Neural crest cell (in vitro differentiated cells): ENCODE measurements around the gene EIF4G3. TPM values are rescaled to one million over a fixed set of nuclear protein-coding genes. Genes with fewer than 3 reads are reported as not detected.

Experiments used
- DNase-seq: peaks from one replicate; pipeline ENCODE4 v3.0.0; 2021; ENCODE audit warnings: low read depth, mixed read lengths, low spot score
- H3K27ac Mint-ChIP-seq: one replicate; pipeline ENCODE4 v1.8.0; 2021; ENCODE audit warnings: mild to moderate bottlenecking, mixed read lengths; ENCODE audit not compliant: unreplicated experiment
- H3K27me3 Mint-ChIP-seq: 2 replicates; pipeline ENCODE4 v1.8.0; 2021; ENCODE audit warnings: low read depth, mild to moderate bottlenecking, mixed read lengths
- H3K36me3 Mint-ChIP-seq: 2 replicates; pipeline ENCODE4 v1.8.0; 2021; ENCODE audit warnings: low read depth, mild to moderate bottlenecking, mixed read lengths
- H3K4me1 Mint-ChIP-seq: 2 replicates; pipeline ENCODE4 v1.8.0; 2021; ENCODE audit warnings: mixed read lengths
- H3K4me3 Mint-ChIP-seq: one replicate; pipeline ENCODE4 v1.8.0; 2021; ENCODE audit warnings: mild to moderate bottlenecking, mixed read lengths
- H3K9me3 Mint-ChIP-seq: 2 replicates; pipeline ENCODE4 v1.8.0; 2021; ENCODE audit warnings: mixed read lengths
- total RNA-seq: library from RNA; stranded (reverse); gene quantifications from 2 replicates; pipeline ENCODE4 v1.2.1, GENCODE V29; 2021
- TF ChIP-seq, protein P1 (sequence below): fragments of 200-600 bp; sonication (generic); conservative IDR thresholded peaks from 2 replicates; pipeline ENCODE4 v1.5.0; 2021; ENCODE audit warnings: antibody characterized with exemption, mild to moderate bottlenecking

EIF4G3 gene
- total RNA-seq, 1 donor from 2014 or later: 97.5 TPM

DNA sequence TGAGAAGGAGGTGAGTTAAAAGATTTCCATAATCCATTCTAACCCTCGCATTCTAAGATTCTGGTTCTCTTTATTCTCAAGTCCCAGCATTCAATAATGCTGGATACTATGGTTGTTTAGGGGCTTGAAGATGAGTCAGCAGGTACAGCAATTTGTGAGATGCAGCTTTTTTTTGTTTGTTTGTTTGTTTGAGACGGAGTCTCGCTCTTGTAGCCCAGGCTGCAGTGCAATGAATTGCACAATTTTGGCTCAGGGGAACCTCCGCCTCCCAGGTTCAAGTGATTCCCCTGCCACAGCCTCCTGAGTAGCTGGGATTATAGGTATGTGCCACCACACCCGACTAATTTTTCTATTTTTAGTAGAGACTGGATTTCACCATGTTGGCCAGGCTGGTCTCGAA lies 23.3 kb downstream of the EIF4G3 start:
- no peaks in the 10 kb centered on the region for H3K27me3 Mint-ChIP-seq
- no peak for DNase-seq
- H3K36me3 Mint-ChIP-seq: peaks cover 3% of the 10 kb centered on the region
- peaks cover 43% of the 10 kb centered on the region for H3K4me1 Mint-ChIP-seq
- no peaks in the 10 kb centered on the region for H3K9me3 Mint-ChIP-seq
- peak overlapping the region; percentile 59 for H3K27ac Mint-ChIP-seq
- no peak overlapping the region for H3K4me3 Mint-ChIP-seq
- TF ChIP-seq, protein P1, sequence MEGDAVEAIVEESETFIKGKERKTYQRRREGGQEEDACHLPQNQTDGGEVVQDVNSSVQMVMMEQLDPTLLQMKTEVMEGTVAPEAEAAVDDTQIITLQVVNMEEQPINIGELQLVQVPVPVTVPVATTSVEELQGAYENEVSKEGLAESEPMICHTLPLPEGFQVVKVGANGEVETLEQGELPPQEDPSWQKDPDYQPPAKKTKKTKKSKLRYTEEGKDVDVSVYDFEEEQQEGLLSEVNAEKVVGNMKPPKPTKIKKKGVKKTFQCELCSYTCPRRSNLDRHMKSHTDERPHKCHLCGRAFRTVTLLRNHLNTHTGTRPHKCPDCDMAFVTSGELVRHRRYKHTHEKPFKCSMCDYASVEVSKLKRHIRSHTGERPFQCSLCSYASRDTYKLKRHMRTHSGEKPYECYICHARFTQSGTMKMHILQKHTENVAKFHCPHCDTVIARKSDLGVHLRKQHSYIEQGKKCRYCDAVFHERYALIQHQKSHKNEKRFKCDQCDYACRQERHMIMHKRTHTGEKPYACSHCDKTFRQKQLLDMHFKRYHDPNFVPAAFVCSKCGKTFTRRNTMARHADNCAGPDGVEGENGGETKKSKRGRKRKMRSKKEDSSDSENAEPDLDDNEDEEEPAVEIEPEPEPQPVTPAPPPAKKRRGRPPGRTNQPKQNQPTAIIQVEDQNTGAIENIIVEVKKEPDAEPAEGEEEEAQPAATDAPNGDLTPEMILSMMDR: no peak

DNA sequence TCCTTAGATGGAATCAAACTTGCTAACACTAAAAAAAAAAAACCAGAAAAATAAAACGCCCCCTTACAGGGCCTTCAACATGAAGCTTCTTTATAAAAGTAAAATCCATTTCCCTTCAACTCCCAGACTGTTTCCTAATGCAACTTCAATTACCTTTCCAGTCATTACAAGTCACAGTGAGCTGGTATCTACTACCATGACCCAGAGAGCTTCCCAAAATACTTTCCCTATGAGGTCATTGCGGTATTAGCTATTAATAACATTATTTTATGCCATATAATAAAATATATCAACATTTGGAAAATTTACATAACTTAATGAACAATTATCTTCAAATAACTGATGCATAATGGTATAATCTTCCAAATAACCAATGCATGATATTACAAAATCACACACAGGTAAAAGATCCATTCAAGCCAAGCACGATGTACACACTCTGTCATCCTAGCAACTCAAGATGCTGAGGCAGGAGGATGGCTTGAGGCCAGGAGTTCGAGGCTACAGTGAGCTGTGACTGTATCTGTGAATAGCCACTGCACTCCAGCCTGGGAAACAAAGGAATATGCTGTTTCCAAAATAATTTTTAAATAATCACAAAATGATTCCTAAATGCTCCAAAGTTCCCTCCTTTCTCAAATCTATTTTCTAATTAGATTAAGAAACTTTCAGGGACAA lies 24.1 kb downstream of the EIF4G3 start:
- no peak overlapping the region for H3K27ac Mint-ChIP-seq
- H3K9me3 Mint-ChIP-seq: no peaks in the 10 kb centered on the region
- no peaks in the 10 kb centered on the region for H3K27me3 Mint-ChIP-seq
- no peak overlapping the region for H3K4me3 Mint-ChIP-seq
- peaks cover 3% of the 10 kb centered on the region for H3K36me3 Mint-ChIP-seq
- DNase-seq: no peak
- peaks cover 35% of the 10 kb centered on the region for H3K4me1 Mint-ChIP-seq
- TF ChIP-seq, protein P1: no peak

DNA sequence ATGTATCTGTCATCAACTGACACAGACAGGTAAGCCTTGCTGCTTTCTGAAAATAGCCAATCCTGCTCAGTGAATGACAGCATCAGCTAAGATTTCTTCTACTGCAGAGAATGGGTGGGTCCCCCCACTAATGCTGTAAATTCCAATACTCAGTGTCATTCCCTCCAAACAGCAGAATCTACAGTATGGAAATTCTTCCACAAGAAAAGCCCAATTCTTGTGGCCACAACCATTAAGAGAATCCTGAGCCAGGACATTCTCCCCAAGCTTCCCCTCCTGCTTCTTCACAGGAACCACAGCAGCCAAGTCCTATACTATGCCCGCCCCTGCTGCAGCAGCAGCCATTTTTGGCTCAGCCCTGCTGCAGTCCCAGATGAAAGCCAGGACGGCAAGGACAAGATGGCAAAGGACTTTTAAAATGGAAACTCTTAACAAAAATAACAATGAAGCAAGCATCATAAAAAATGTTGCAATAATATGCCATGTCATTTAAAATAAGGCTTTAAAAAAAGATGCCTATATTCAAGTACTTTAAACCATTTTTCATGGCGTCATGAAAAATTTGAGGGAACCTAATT lies 26.8 kb downstream of the EIF4G3 start:
- no peak overlapping the region for H3K4me3 Mint-ChIP-seq

DNA sequence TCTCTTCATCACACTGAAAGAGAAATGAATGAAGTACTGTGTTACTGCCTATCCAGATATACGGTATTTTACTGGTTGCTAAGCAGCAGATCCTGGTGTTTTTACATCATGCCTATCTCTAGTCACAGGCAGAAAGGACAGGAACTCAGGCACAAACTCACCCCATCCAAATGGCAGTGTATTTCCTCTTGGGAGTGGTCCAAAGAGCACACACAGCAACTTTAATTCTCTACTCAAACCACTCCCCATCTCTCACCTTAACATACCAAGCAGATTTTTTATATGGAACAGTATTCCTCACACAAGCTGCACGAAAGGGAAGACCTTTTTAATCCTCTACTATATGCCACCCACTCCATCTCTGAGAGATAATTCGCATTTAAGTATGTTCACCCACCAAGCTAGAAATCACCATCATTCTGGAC lies 27.3 kb downstream of the EIF4G3 start:
- peaks cover 28% of the 10 kb centered on the region for H3K4me1 Mint-ChIP-seq
- no peaks in the 10 kb centered on the region for H3K9me3 Mint-ChIP-seq
- peak overlapping the region; percentile 47 for H3K4me3 Mint-ChIP-seq
- TF ChIP-seq, protein P1: no peak
- no peak for DNase-seq
- H3K27ac Mint-ChIP-seq: peak overlapping the region; percentile 78
- H3K36me3 Mint-ChIP-seq: no peaks in the 10 kb centered on the region
- no peaks in the 10 kb centered on the region for H3K27me3 Mint-ChIP-seq

More for the DNA sequence above, 26.8 kb downstream of the EIF4G3 start:
- Mint-ChIP-seq H3K9me3 (no peaks in the 10 kb centered on the region), H3K27ac (peak overlapping the region; percentile 78), H3K27me3 (no peaks in the 10 kb centered on the region), H3K4me1 (peaks cover 26% of the 10 kb centered on the region), H3K36me3 (no peaks in the 10 kb centered on the region)
- TF ChIP-seq, protein P1: no peak
- peak; percentile 10 for DNase-seq

DNA sequence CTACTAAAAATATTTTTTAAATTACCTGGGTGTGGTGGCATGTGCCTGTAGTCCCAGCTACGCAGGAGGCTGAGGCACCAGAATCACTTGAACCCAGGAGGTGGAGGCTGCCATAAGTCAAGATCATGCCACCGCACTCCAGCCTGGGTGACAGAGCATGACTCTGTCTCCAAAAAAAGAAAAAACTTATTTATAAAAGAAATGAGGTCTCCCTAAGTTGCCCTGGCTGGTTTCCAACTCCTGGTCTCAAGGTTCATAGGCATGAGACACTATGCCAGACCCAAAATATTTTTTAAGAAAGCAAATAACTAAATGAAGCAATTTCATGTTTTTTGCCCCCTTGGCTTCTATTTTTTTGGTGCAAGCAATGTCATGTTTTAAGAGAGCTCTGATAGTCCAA lies 32.9 kb downstream of the EIF4G3 start:
- peaks cover 8% of the 10 kb centered on the region for H3K4me1 Mint-ChIP-seq
- H3K27me3 Mint-ChIP-seq: no peaks in the 10 kb centered on the region
- TF ChIP-seq, protein P1: no peak
- no peak overlapping the region for H3K4me3 Mint-ChIP-seq
- no peaks in the 10 kb centered on the region for H3K9me3 Mint-ChIP-seq
- no peaks in the 10 kb centered on the region for H3K36me3 Mint-ChIP-seq
- no peak overlapping the region for H3K27ac Mint-ChIP-seq
- DNase-seq: no peak
